ENCODE results near the gene TNNI3K. TPM values are rescaled to one million over a fixed set of nuclear protein-coding genes. Genes with fewer than 3 reads are reported as not detected.

TNNI3K gene
- total RNA-seq, 1 experiment from 2014 or later, result not detected

DNA sequence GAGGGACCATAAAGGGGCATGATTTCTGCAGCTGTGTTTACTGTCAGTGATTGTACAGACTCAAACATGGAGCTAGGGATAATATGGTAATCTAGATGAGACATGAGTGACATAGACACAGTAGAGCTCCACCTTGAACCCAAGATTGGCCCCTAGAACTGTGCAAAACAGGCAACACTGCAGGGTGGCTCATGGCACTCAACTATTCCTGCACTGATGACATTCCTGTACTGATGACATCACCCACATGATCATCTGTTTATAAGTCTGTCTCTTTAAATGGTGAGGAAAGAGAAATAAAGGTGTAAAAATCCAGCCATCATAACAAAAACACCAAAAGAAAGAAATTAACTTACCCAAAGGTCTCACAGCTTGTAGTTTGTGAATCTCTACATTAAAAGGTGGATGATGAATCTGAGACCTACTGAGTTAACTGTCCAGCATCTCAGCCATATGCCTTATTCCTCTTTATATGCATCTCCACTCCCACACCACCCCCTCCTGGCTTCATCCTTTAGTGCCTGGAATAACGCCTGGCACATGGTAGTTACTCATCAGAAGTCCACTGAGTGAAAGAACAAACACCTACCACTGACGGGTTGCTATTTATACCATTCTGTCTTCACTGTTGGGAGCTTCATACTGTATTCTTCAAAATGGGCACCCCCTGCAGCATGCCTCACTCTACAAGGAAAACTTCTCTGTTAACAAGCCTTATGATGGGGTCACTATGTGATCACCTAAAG is 277.2 kb downstream of the TNNI3K start, which contains the start of gene LRRC53:
Gene LRRC53, minus strand, starts transcription at position 442 of the 746 bp plus-strand sequence. CDS start 29,262 bp downstream, outside the sequence.
- H3K4me3 ChIP-seq (ENCODE audit: low read depth, low read length, poor library complexity, severe bottlenecking), result no peak within 1 kb of the TSS
- ChIA-PET POLR2A (ENCODE audit: low non-redundant PET) (no interaction called here), CTCF (no interaction called here)

DNA sequence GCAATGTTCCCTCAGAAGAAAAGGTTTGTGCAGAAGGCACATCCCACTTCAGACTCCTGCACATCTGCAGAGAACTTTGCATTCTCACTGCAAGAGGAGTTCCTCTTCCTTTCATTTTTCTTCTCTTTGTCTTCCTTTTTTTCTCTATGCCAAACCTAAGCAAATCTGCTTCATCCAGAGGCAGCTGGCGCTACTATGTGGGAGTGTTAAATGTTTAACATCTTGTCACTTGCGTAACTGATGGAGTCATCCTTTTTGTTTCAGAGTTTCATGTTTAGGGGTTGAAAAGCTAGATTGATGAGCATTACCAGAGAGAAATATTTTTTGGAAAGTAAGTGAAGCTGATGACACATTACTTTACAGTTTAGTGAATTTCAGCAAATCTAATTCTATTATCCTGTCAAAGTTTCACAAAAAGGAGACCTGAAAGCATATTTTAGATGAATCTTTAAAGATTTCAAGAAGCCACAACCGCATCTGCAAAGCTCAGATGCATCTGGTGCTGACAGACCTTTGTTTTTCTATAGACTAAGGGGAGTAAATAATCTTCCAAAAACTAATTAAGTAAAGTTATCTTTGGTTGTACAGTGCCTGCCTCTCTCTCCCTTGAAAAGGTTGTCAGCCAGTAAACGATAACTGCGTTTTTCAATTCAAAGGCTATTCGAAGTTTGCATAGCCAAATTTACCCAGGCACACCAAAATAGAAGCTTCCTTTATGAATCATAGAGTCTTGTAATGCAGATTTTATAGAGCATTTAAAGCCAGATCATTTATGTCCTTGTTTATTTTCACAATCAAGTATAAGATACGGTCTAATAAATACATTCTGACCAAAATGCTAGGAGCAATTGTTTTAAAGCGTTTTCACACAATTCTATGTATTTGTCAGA is 278.5 kb downstream of the TNNI3K start:
- intact Hi-C loops (cut with micrococcal nuclease; ENCODE audit: unreplicated experiment), result no loop called here
- no peaks in the 10 kb centered on the region for H3K4me1 ChIP-seq (ENCODE audit: insufficient read depth, low read length, poor library complexity, severe bottlenecking)
- DNase-seq (ENCODE audit: low spot score), result no peak
- BruUV-seq (replicated peaks), result no TSS peak
- ChIA-PET CTCF (no interaction called here), POLR2A (ENCODE audit: low non-redundant PET) (no interaction called here)
- no peaks in the 10 kb centered on the region for H3K9me3 ChIP-seq (ENCODE audit: low read depth, low read length, poor library complexity, severe bottlenecking)
- H3K27me3 ChIP-seq (replicated peaks; ENCODE audit: insufficient read depth, low read depth, low read length, poor library complexity), result peaks cover 15% of the 10 kb centered on the region
- H3K36me3 ChIP-seq (ENCODE audit: insufficient read depth, low read length, poor library complexity, severe bottlenecking), result no peaks in the 10 kb centered on the region
- no peak overlapping the region for H3K27ac ChIP-seq (ENCODE audit: low read depth, low read length, poor library complexity, severe bottlenecking)
- H3K4me3 ChIP-seq (ENCODE audit: low read depth, low read length, poor library complexity, severe bottlenecking), result no peak overlapping the region
- TF ChIP-seq, protein P1, sequence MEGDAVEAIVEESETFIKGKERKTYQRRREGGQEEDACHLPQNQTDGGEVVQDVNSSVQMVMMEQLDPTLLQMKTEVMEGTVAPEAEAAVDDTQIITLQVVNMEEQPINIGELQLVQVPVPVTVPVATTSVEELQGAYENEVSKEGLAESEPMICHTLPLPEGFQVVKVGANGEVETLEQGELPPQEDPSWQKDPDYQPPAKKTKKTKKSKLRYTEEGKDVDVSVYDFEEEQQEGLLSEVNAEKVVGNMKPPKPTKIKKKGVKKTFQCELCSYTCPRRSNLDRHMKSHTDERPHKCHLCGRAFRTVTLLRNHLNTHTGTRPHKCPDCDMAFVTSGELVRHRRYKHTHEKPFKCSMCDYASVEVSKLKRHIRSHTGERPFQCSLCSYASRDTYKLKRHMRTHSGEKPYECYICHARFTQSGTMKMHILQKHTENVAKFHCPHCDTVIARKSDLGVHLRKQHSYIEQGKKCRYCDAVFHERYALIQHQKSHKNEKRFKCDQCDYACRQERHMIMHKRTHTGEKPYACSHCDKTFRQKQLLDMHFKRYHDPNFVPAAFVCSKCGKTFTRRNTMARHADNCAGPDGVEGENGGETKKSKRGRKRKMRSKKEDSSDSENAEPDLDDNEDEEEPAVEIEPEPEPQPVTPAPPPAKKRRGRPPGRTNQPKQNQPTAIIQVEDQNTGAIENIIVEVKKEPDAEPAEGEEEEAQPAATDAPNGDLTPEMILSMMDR (conservative IDR thresholded peaks at IDR 0.05; ENCODE audit: low read depth, low read length), result no peak
- no peak for TF ChIP-seq EZH2 (IDR thresholded peaks at IDR 0.05; ENCODE audit: borderline replicate concordance, low read depth, low read length, poor library complexity, severe bottlenecking)

More for the DNA sequence above, 277.2 kb downstream of the TNNI3K start, which contains the start of gene LRRC53:
- no peaks in the 10 kb centered on the region for H3K4me1 ChIP-seq (ENCODE audit: insufficient read depth, low read length, poor library complexity, severe bottlenecking)
- DNase-seq (ENCODE audit: low spot score), result no peak
- intact Hi-C loops (cut with micrococcal nuclease; ENCODE audit: unreplicated experiment), result no loop called here
- no peaks in the 10 kb centered on the region for H3K9me3 ChIP-seq (ENCODE audit: low read depth, low read length, poor library complexity, severe bottlenecking)
- H3K27me3 ChIP-seq (replicated peaks; ENCODE audit: insufficient read depth, low read depth, low read length, poor library complexity), result peaks cover 15% of the 10 kb centered on the region
- no peaks in the 10 kb centered on the region for H3K36me3 ChIP-seq (ENCODE audit: insufficient read depth, low read length, poor library complexity, severe bottlenecking)
- no peak within 1 kb of the TSS for H3K27ac ChIP-seq (ENCODE audit: low read depth, low read length, poor library complexity, severe bottlenecking)
- BruUV-seq (replicated peaks), result no TSS peak
- TF ChIP-seq, protein P1 (conservative IDR thresholded peaks at IDR 0.05; ENCODE audit: low read depth, low read length), result no peak
- no peak for TF ChIP-seq EZH2 (IDR thresholded peaks at IDR 0.05; ENCODE audit: borderline replicate concordance, low read depth, low read length, poor library complexity, severe bottlenecking)

DNA sequence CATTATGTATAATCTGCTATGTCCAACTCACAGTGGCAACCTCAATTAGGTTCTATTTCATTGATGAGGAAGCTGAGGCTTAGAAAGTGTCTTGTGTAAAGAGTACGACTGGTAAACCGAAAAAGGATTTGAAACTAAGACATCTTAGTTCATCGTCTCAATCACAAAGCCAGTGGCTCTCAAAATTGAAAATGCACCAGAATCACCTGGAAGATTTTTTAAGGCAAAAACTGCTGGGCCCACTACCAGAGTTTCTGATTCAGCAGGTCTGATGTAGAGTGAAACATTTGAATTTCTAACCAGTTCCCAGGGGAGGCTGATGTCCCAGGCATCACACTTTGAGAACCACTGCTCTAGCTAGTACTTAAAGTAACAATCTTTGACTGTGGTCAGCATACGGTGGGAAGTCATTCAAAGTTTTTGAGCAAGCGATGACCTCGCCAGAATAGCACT is 282.4 kb downstream of the TNNI3K start:
- POLR2A ChIA-PET (ENCODE audit: low non-redundant PET), result no interaction called here
- TF ChIP-seq, protein P1 (conservative IDR thresholded peaks at IDR 0.05; ENCODE audit: low read depth, low read length), result no peak
- TF ChIP-seq EZH2 (IDR thresholded peaks at IDR 0.05; ENCODE audit: borderline replicate concordance, low read depth, low read length, poor library complexity, severe bottlenecking), result no peak
- no peak for DNase-seq (ENCODE audit: low spot score)
- CTCF ChIA-PET, result no interaction called here
- peaks cover 23% of the 10 kb centered on the region for H3K27me3 ChIP-seq (replicated peaks; ENCODE audit: insufficient read depth, low read depth, low read length, poor library complexity)
- no peak overlapping the region for H3K4me3 ChIP-seq (ENCODE audit: low read depth, low read length, poor library complexity, severe bottlenecking)
- no peaks in the 10 kb centered on the region for H3K36me3 ChIP-seq (ENCODE audit: insufficient read depth, low read length, poor library complexity, severe bottlenecking)
- intact Hi-C loops (cut with micrococcal nuclease; ENCODE audit: unreplicated experiment), result no loop called here
- no TSS peak for BruUV-seq (replicated peaks)
- no peak overlapping the region for H3K27ac ChIP-seq (ENCODE audit: low read depth, low read length, poor library complexity, severe bottlenecking)
- H3K4me1 ChIP-seq (ENCODE audit: insufficient read depth, low read length, poor library complexity, severe bottlenecking), result no peaks in the 10 kb centered on the region
- no peaks in the 10 kb centered on the region for H3K9me3 ChIP-seq (ENCODE audit: low read depth, low read length, poor library complexity, severe bottlenecking)
